K562 (cell line): ENCODE measurements around the gene DDX50. TPM values are rescaled to one million over a fixed set of nuclear protein-coding genes. Genes with fewer than 3 reads are reported as not detected.
A peak's percentile ranks its signal among the peaks of the same experiment; 100 is the strongest.

Experiments
- ATAC-seq: fragments of 200-7000 bp; cut with Tn5 transposase; 3 replicates; pipeline ENCODE4 v1.9.1; 2020; ENCODE audit warnings: moderate library complexity
- BruUV-seq: library from RNA; stranded (reverse); fragments of 400-500 nt; replicated peaks from 2 replicates; lab custom pipeline; 2021; lab: Mats Ljungman, UMichigan
- CTCF ChIA-PET: fragments of 300-600 bp; formaldehyde crosslinking; extraction: SDS; loops from one replicate; lab custom pipeline; 2021; ENCODE audit warnings: low intra/inter-chr PET ratio; lab: Yijun Ruan, JAX
- POLR2A ChIA-PET: fragments of 300-600, 350-650 bp; sonication (Branson Sonifier 250); formaldehyde crosslinking; extraction: SDS; loops from one replicate; lab custom pipeline; 2021; ENCODE audit warnings: antibody characterized with exemption, inconsistent platforms; lab: Yijun Ruan, JAX
- DNase-seq, 4 experiments: peaks; one replicate each; pipeline versions ENCODE4 v3.0.0 to v3.0.0-alpha.2; 2011 to 2018; ENCODE audit warnings: low spot score in 3 of 4, mixed read lengths in 3 of 4; ENCODE audit errors: extremely low read depth in 1 of 4
- FAIRE-seq: peaks from 2 replicates; lab custom pipeline; 2011; peaks lifted over from hg19 to GRCh38; lab: Jason Lieb, UNC
- H2AFZ ChIP-seq: 2 replicates; pipeline ENCODE4 v1.6.0; 2011; ENCODE audit warnings: low read depth, low read length, control low read depth, inconsistent platforms
- H3K27ac ChIP-seq: fragments of 200-600 bp; 3 replicates; pipeline ENCODE4 v1.8.0; 2011; ENCODE audit warnings: low read depth, mild to moderate bottlenecking, control low read depth, inconsistent platforms, low read length, moderate library complexity, mixed read lengths; ENCODE audit errors: extremely low read depth
- H3K27me3 ChIP-seq, 2 experiments: fragments of 300-600 bp in 1 of 2; 2 replicates in 1 of 2; 3 replicates in 1 of 2; pipeline versions ENCODE4 v1.6.0 to v1.8.0; 2011; ENCODE audit warnings: inconsistent platforms in 2 of 2, low read length in 2 of 2, mild to moderate bottlenecking in 1 of 2, mixed read lengths in 1 of 2, moderate library complexity in 1 of 2; ENCODE audit not compliant: control insufficient read depth in 2 of 2, insufficient read depth in 2 of 2
- H3K36me3 ChIP-seq: fragments of 300-600 bp; 3 replicates; pipeline ENCODE4 v1.8.0; 2011; ENCODE audit warnings: mild to moderate bottlenecking, low read length, inconsistent platforms; ENCODE audit not compliant: control insufficient read depth, insufficient read depth
- H3K4me1 ChIP-seq, 2 experiments: fragments of 200-600 bp in 1 of 2; replicated peaks in 1 of 2; 2 replicates in 1 of 2; 3 replicates in 1 of 2; pipeline versions ENCODE4 v1.5.1 to v1.8.0; 2011; ENCODE audit warnings: inconsistent platforms in 2 of 2, low read length in 2 of 2, mild to moderate bottlenecking in 1 of 2, mixed read lengths in 1 of 2, moderate library complexity in 1 of 2; ENCODE audit not compliant: control insufficient read depth in 2 of 2, insufficient read depth in 2 of 2
- H3K4me2 ChIP-seq: 2 replicates; pipeline ENCODE4 v1.6.1; 2011; ENCODE audit warnings: low read length, control low read depth, inconsistent platforms, mixed read lengths; ENCODE audit not compliant: insufficient read depth
- H3K4me3 ChIP-seq: fragments of 200-600 bp; sonication (generic), shearing (Covaris generic); 2 replicates; pipeline ENCODE4 v1.5.1; 2016; ENCODE audit warnings: control low read depth, inconsistent platforms
- H3K79me2 ChIP-seq: fragments of 200-600 bp; 3 replicates; pipeline ENCODE4 v1.8.0; 2011; ENCODE audit warnings: low read length, inconsistent platforms; ENCODE audit not compliant: control insufficient read depth, insufficient read depth
- H3K9ac ChIP-seq, 2 experiments: 2 replicates each; pipeline versions ENCODE4 v1.6.0 to v1.6.1; 2011; ENCODE audit warnings: low read depth in 2 of 2, low read length in 2 of 2, control low read depth in 1 of 2, inconsistent platforms in 1 of 2, mild to moderate bottlenecking in 1 of 2, mixed read lengths in 1 of 2; ENCODE audit not compliant: insufficient read depth in 1 of 2
- H3K9me1 ChIP-seq: one replicate; pipeline ENCODE4 v1.6.0; 2011; ENCODE audit warnings: inconsistent platforms, mild to moderate bottlenecking, low read length, moderate library complexity; ENCODE audit not compliant: control insufficient read depth, insufficient read depth
- H3K9me3 ChIP-seq: replicated peaks from 2 replicates; pipeline ENCODE4 v1.5.1; 2011; ENCODE audit warnings: low read depth, low read length, inconsistent platforms; ENCODE audit not compliant: control insufficient read depth, insufficient read depth
- H4K20me1 ChIP-seq: replicated peaks from 2 replicates; pipeline ENCODE4 v1.6.1; 2011; ENCODE audit warnings: low read length, inconsistent platforms, mixed read lengths; ENCODE audit not compliant: control insufficient read depth, insufficient read depth
- GATAD2B ChIP-seq: fragments of 450-650 bp; IDR thresholded peaks from 2 replicates; pipeline ENCODE4 v1.6.1; 2017; ENCODE audit warnings: mild to moderate bottlenecking, borderline replicate concordance
- NFIC ChIP-seq: fragments of 450-650 bp; IDR thresholded peaks from 2 replicates; pipeline ENCODE4 v1.6.1; 2017; ENCODE audit warnings: mild to moderate bottlenecking, inconsistent platforms
- POLR2AphosphoS5 ChIP-seq: IDR thresholded peaks from 2 replicates; pipeline ENCODE4 v1.6.1; 2011; ENCODE audit warnings: mild to moderate bottlenecking, low read depth, low read length, moderate library complexity; ENCODE audit not compliant: control insufficient read depth, insufficient read depth
- ZKSCAN8 ChIP-seq: fragments of 200-800 bp; sonication (Bioruptor generic); IDR thresholded peaks from 2 replicates; pipeline ENCODE4 v1.6.1; 2016; ENCODE audit warnings: missing genetic modification characterization, missing compliant biosample characterization
- ZMIZ1 ChIP-seq, 2 experiments: fragments of 150-350 bp in 1 of 2; IDR thresholded peaks; 2 replicates each; pipeline ENCODE4 v1.6.1; 2012 to 2016; ENCODE audit warnings: low read depth in 2 of 2, low read length in 2 of 2, mild to moderate bottlenecking in 1 of 2, moderate library complexity in 1 of 2
- WGBS: fragments of 100-300 bp; shearing (Covaris generic); methylation state at CpG from one replicate; pipeline ENCODE4 v1.1.6; 2016; ENCODE audit warnings: low coverage, mixed read lengths; ENCODE audit not compliant: insufficient coverage; ENCODE audit errors: missing lambda C conversion rate; 5-methylcytosine and 5-hydroxymethylcytosine counted together
- in situ Hi-C: fragments of 300-500 bp; cut with MboI; formaldehyde crosslinking; loops from 4 replicates; pipeline ENCODE4 v1.15.0; 2018; ENCODE audit warnings: inconsistent platforms, mixed read lengths
- intact Hi-C: fragments of 100-400 bp; cut with micrococcal nuclease; formaldehyde crosslinking; loops from 2 replicates; pipeline ENCODE4 v1.14.2; 2022
- polyA plus RNA-seq, 8 experiments: library from polyadenylated mRNA; depleted of rRNA in 4 of 8; stranded (reverse) in 5 of 8; unstranded in 3 of 8; fragments of >200 nt; fragmentation: Nextera tagmentation in 2 of 8; fragmentation: Illumina TruSeq in 1 of 8; extraction: Ambion mirVana in 2 of 8; extraction: Trizol in 1 of 8; gene quantifications; 2 replicates each; pipeline versions ENCODE4 v1.2.1 to v1.2.3, GENCODE V29; 2011 to 2014; ENCODE audit warnings: inconsistent platforms in 1 of 8, missing spikeins in 1 of 8
- total RNA-seq, 7 experiments: library from RNA; depleted of rRNA in 6 of 7; stranded (reverse); fragments of >200 nt in 6 of 7; fragmentation: Illumina TruSeq in 2 of 7; extraction: Trizol in 2 of 7; gene quantifications; 2 replicates each; pipeline versions ENCODE4 v1.2.1 to v1.2.3, GENCODE V29; 2011 to 2021; ENCODE audit warnings: low replicate concordance in 1 of 7

The DDX50 gene
- total and polyA plus RNA-seq, 9 of the 15 experiments (the other 6 are each of a cell fraction or from before 2014, with no cell fraction given), result 36.7 to 86.8 (median 57.4) TPM

GRCh38 chr10:68982389-68982788 lies 81.3 kb downstream of the DDX50 start (continued):
- no peak for TF ChIP-seq POLR2AphosphoS5

GRCh38 chr10:68987611-68988010 lies 86.5 kb downstream of the DDX50 start:
- peaks cover 27% of the 10 kb centered on the region for H3K79me2 ChIP-seq
- ATAC-seq, result no peak

More at GRCh38 chr10:68987611-68988010, 86.5 kb downstream of the DDX50 start:
- Histone ChIP-seq H2AFZ (no peak overlapping the region), H3K9me1 (no peaks in the 10 kb centered on the region), H3K27me3 (no peaks in the 10 kb centered on the region), H3K4me2 (no peak overlapping the region), H3K9ac (no peak overlapping the region), H3K4me1 (peaks cover 5 to 18% of the 10 kb centered on the region in 2 experiments; a peak in 3 of 5 replicates), H3K4me3 (no peak overlapping the region), H3K9me3 (no peaks in the 10 kb centered on the region), H3K36me3 (peaks cover 34% of the 10 kb centered on the region), H3K27ac (no peak overlapping the region), H4K20me1 (no peaks in the 10 kb centered on the region)
- in situ Hi-C loops (no loop called here), intact Hi-C loops (loop anchor here (1.0 to 5.0 kb wide), 3 partner anchors 106 to 425 kb away; partner anchors contain the start of gene HKDC1)
- TF ChIP-seq ZKSCAN8 (CRISPR knock-in tag) (peak; percentile 94), ZMIZ1 (IDR thresholded peaks at IDR 0.05; ENCODE audit: low read depth in 2 of 2, low read length in 2 of 2) (no peak), NFIC (0 out of 2 replicates have a peak, but pooled peaks have one; percentile 37), GATAD2B (0 out of 2 replicates have a peak, but pooled peaks have one; percentile 27)
- DNase-seq (no peak), FAIRE-seq (no peak)
- BruUV-seq, result no TSS peak
- WGBS, result 40% methylated on average over 3 of the region's 3 CpGs
- POLR2A ChIA-PET, result interaction anchor here (0.6 to 2.2 kb wide), 11 partner anchors 11 to 699 kb away, joined by 3 to 12 read pairs (median 4); partner anchors contain the start of gene DDX21
- CTCF ChIA-PET, result interaction anchor here (1.5 kb wide), 1 partner anchor 106 kb away, joined by 4 read pairs; no protein-coding TSS in a partner anchor
